Immature natural killer cell (primary cell): ENCODE measurements around the gene LRP8. TPM values are rescaled to one million over a fixed set of nuclear protein-coding genes. Genes with fewer than 3 reads are reported as not detected.

Experiments used
- DNase-seq, 3 donors: peaks; one replicate each; pipeline ENCODE4 v3.0.0; 2022; ENCODE audit warnings: mixed read lengths in 1 of 3
- H3K27ac Mint-ChIP-seq, 6 donors: one replicate each; pipeline ENCODE4 v1.8.0; 2020; ENCODE audit warnings: mixed read lengths in 6 of 6, mild to moderate bottlenecking in 5 of 6, inconsistent platforms in 4 of 6, moderate library complexity in 3 of 6
- H3K27me3 Mint-ChIP-seq, 3 donors: one replicate each; pipeline ENCODE4 v1.8.0; 2020 to 2021; ENCODE audit warnings: low read depth in 3 of 3, mild to moderate bottlenecking in 3 of 3, mixed read lengths in 3 of 3, moderate library complexity in 3 of 3, inconsistent platforms in 1 of 3
- H3K36me3 Mint-ChIP-seq, 3 donors: one replicate each; pipeline ENCODE4 v1.8.0; 2020; ENCODE audit warnings: mixed read lengths in 3 of 3, inconsistent platforms in 2 of 3, mild to moderate bottlenecking in 2 of 3
- H3K4me1 Mint-ChIP-seq, 2 donors: one replicate each; pipeline ENCODE4 v1.8.0; 2020; ENCODE audit warnings: inconsistent platforms in 2 of 2, mild to moderate bottlenecking in 2 of 2, mixed read lengths in 2 of 2, moderate library complexity in 1 of 2
- H3K4me3 Mint-ChIP-seq, 5 donors: one replicate each; pipeline ENCODE4 v1.8.0; 2020; ENCODE audit warnings: mild to moderate bottlenecking in 5 of 5, mixed read lengths in 5 of 5, inconsistent platforms in 3 of 5, moderate library complexity in 3 of 5
- H3K9me3 Mint-ChIP-seq, 6 donors: one replicate each; pipeline ENCODE4 v1.8.0; 2020; ENCODE audit warnings: mild to moderate bottlenecking in 6 of 6, mixed read lengths in 6 of 6, inconsistent platforms in 4 of 6, moderate library complexity in 3 of 6
- polyA plus RNA-seq, 3 donors: library from polyadenylated mRNA; unstranded; fragments of 300-500 nt; fragmentation: Illumina TruSeq; gene quantifications; one replicate each; pipeline ENCODE4 v1.2.3, GENCODE V29; 2021

The LRP8 gene
- polyA plus RNA-seq, 3 donors from 2014 or later, result 0.86 to 3.4 (median 1.1) TPM

DNA sequence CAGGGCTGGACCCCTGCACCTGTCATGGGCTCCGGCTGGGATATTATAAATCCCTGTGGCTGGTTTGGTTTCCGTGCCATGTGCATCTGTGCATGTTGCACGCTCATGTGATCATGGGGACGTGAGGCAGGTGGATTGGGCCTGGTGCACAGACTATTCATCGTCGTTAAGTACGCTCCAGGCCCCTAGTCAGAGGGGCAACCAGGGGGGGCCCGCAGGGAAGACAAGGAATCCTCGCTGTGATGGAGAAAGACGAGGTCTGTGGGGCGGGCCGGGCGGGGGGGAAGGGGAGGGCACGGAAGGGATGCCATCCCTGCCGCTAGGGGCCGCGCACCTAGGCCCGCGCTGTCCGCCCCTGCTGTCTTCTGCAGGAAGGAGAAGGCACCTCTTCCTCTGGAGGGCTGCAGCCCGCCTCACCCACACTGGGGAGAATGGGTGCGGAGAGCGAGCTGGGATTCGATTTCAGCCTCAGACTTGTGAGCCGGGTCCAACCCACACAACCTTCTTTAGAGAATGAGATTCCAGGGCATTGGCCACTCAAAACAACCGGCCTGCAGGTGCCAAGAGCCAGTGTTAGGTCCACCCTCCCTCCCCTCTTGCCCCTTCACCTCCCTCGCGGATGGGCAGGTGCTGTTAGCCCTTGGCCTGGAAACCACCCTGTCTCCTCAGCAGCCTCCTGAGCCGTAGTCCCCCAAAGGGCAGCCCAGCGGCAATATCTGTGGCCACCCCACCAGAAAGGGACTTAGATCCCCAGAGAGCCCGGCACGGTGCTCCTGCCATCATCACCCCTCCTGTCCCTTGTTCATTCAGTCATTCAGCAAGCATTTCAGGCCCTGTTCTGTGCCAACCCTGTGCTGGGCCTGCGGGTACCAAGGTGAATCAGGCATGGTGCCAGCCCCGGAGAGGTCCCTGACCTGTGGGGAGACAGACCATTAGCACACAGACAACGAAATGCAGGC is 950 bp upstream of the LRP8 start:
- H3K4me1 Mint-ChIP-seq, result peaks cover 20 to 23% of the 10 kb centered on the region in 2 donors
- H3K36me3 Mint-ChIP-seq, result peaks cover 0 to 3% (median 0%) of the 10 kb centered on the region in 3 donors
- peak overlapping the region; percentile 88 to 95 (median 93) for H3K4me3 Mint-ChIP-seq
- peaks cover 4 to 13% (median 7%) of the 10 kb centered on the region in 3 donors for H3K27me3 Mint-ChIP-seq
- peak overlapping the region in 3 of 6 donors; percentile 20 to 66 (median 30) for H3K27ac Mint-ChIP-seq
- DNase-seq, result no peak
- H3K9me3 Mint-ChIP-seq, result no peaks in the 10 kb centered on the region

- Mint-ChIP-seq H3K36me3 (peaks cover under 1 to 1% (median 1%) of the 10 kb centered on the region in 3 donors), H3K4me3 (peak overlapping the region; percentile 92 to 95 (median 92)), H3K4me1 (peaks cover 22 to 23% of the 10 kb centered on the region in 2 donors), H3K27me3 (peaks cover 5 to 13% (median 7%) of the 10 kb centered on the region in 3 donors), H3K9me3 (no peaks in the 10 kb centered on the region), H3K27ac (peak overlapping the region; percentile 69 to 87 (median 79))
- peak; percentile 50 to 60 (median 55) for DNase-seq
Measured at GRCh38 chr1:53327182-53327913, 522 bp downstream of the LRP8 start.

- H3K36me3 Mint-ChIP-seq, result peaks cover 0 to 4% (median 4%) of the 10 kb centered on the region in 3 donors
- peaks cover 23 to 27% of the 10 kb centered on the region in 2 donors for H3K4me1 Mint-ChIP-seq
- H3K27ac Mint-ChIP-seq, result peak overlapping the region; percentile 69 to 87 (median 79)
- H3K9me3 Mint-ChIP-seq, result no peaks in the 10 kb centered on the region
- H3K4me3 Mint-ChIP-seq, result peak overlapping the region; percentile 92 to 97 (median 93)
- peaks cover 5 to 13% (median 7%) of the 10 kb centered on the region in 3 donors for H3K27me3 Mint-ChIP-seq
- no peak for DNase-seq
Measured at GRCh38 chr1:53326598-53327181, 1.2 kb downstream of the LRP8 start.

DNA sequence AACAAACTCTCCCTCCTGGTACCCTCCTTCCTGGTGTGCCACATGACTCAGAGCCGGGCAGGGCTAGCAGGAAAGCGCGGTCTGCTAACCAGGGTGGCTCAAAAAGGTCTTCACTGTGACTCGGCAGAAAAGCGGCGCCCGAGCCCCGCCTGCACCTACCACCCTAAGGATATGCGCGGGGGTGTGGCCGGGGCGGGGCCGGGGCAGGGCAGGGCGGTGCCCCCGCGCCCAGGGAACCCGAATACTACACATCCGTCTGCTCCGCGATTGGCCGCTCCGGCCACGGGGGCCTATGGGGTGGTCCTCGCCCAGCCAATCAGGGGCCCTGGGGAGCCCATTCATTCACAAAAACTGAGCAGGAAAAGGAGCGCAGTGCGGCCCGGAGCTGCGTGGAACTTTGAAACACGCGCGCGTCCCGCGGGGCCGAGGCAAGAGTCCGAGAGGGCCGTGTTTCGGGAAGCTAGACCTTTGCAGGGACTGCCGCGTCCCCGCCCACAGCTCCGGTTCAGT is 1.7 kb downstream of the LRP8 start:
- DNase-seq, result peak; percentile 80 to 85 (median 84)
- Mint-ChIP-seq H3K9me3 (no peaks in the 10 kb centered on the region), H3K4me1 (peaks cover 23 to 27% of the 10 kb centered on the region in 2 donors), H3K4me3 (peak overlapping the region; percentile 92 to 97 (median 92)), H3K27ac (peak overlapping the region; percentile 78 to 92 (median 88)), H3K27me3 (peaks cover 5 to 13% (median 7%) of the 10 kb centered on the region in 3 donors), H3K36me3 (peaks cover 0 to 4% (median 4%) of the 10 kb centered on the region in 3 donors)

GRCh38 chr1:53325326-53326087 is 2.4 kb downstream of the LRP8 start:
- Mint-ChIP-seq H3K4me3 (peak overlapping the region; percentile 92 to 97 (median 92)), H3K27ac (peak overlapping the region; percentile 78 to 92 (median 88)), H3K36me3 (peaks cover 0 to 4% (median 4%) of the 10 kb centered on the region in 3 donors), H3K9me3 (no peaks in the 10 kb centered on the region), H3K4me1 (peaks cover 23 to 27% of the 10 kb centered on the region in 2 donors), H3K27me3 (peaks cover 5 to 13% (median 7%) of the 10 kb centered on the region in 3 donors)
- peak in 1 of 3 donors; percentile 5 for DNase-seq

GRCh38 chr1:53324728-53325297 is 3.1 kb downstream of the LRP8 start:
- Mint-ChIP-seq H3K36me3 (peaks cover 0 to 4% (median 4%) of the 10 kb centered on the region in 3 donors), H3K27me3 (peaks cover 5 to 13% (median 7%) of the 10 kb centered on the region in 3 donors), H3K9me3 (no peaks in the 10 kb centered on the region), H3K4me3 (peak overlapping the region in 4 of 5 donors; percentile 92 to 97 (median 92)), H3K4me1 (peaks cover 23 to 27% of the 10 kb centered on the region in 2 donors), H3K27ac (peak overlapping the region in 4 of 6 donors; percentile 55 to 80 (median 73))
- no peak for DNase-seq

GRCh38 chr1:53324321-53324720 is 3.5 kb downstream of the LRP8 start:
- H3K27ac Mint-ChIP-seq, result peak overlapping the region in 2 of 6 donors; percentile 53 to 65
- peaks cover 23 to 27% of the 10 kb centered on the region in 2 donors for H3K4me1 Mint-ChIP-seq
- H3K27me3 Mint-ChIP-seq, result peaks cover 6 to 13% (median 7%) of the 10 kb centered on the region in 3 donors
- H3K9me3 Mint-ChIP-seq, result no peaks in the 10 kb centered on the region
- DNase-seq, result no peak
- peak overlapping the region in 2 of 5 donors; percentile 3 to 19 for H3K4me3 Mint-ChIP-seq
- H3K36me3 Mint-ChIP-seq, result peaks cover 0 to 4% (median 4%) of the 10 kb centered on the region in 3 donors

GRCh38 chr1:53323316-53323715 is 4.6 kb downstream of the LRP8 start:
- DNase-seq, result no peak
- Mint-ChIP-seq H3K36me3 (peaks cover 0 to 4% (median 4%) of the 10 kb centered on the region in 3 donors), H3K27ac (peak overlapping the region in 1 of 6 donors; percentile 71), H3K4me1 (peaks cover 20 to 30% of the 10 kb centered on the region in 2 donors), H3K27me3 (peaks cover 6 to 11% (median 7%) of the 10 kb centered on the region in 3 donors), H3K4me3 (no peak overlapping the region), H3K9me3 (no peaks in the 10 kb centered on the region)

- Mint-ChIP-seq H3K4me3 (no peak overlapping the region), H3K27ac (peak overlapping the region in 2 of 6 donors; percentile 39 to 68)
Measured at GRCh38 chr1:53321776-53322602, 5.9 kb downstream of the LRP8 start.

DNA sequence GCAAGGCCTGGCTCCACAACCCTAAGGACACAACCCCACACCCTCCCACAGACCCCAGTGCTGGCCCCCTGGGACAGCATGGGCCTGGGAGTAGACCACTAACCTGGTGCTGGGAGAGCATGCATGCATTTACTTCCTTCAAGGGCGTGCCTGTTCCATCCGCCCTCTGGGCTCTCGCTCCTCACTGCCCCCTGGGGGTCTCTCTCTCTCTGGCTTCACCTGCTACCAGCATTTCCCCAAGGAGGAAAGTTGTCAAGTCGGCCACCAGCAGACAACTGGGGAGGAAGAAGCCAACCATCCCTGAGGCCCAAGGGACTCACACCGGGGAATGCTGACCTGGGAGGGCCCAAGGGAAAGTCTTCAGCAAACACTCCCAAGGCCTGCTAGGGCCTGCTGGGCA is 6.5 kb downstream of the LRP8 start:
- Mint-ChIP-seq H3K9me3 (no peaks in the 10 kb centered on the region), H3K36me3 (peaks cover 0 to 4% (median 4%) of the 10 kb centered on the region in 3 donors), H3K4me3 (no peak overlapping the region), H3K27me3 (peaks cover 5 to 7% (median 6%) of the 10 kb centered on the region in 3 donors), H3K27ac (no peak overlapping the region), H3K4me1 (peaks cover 15 to 31% of the 10 kb centered on the region in 2 donors)
- DNase-seq, result no peak

More at GRCh38 chr1:53321776-53322602, 5.9 kb downstream of the LRP8 start:
- peaks cover 6 to 7% (median 6%) of the 10 kb centered on the region in 3 donors for H3K27me3 Mint-ChIP-seq
- H3K36me3 Mint-ChIP-seq, result peaks cover 0 to 4% (median 4%) of the 10 kb centered on the region in 3 donors
- no peaks in the 10 kb centered on the region for H3K9me3 Mint-ChIP-seq
- peaks cover 16 to 33% of the 10 kb centered on the region in 2 donors for H3K4me1 Mint-ChIP-seq
- no peak for DNase-seq

DNA sequence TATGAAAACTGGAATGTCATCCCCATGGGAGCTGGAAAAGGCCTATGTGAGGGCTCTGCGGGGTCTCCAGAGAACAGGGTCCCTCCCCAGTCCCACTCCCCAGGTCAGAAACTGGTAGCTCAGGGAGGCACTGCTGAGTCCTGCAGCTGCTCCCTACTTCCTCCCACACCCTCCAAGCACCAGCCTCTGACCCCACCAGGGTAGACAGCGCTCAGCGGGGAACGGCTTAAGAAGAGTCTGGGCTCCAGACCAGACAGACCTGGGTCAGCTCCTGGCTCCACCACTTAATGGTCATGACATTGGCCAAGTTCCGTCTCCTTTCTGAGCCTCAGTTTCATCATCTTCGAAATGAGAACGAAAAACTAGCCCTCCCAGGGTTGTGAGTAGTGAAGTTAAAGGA is 7.2 kb downstream of the LRP8 start:
- peaks cover 0 to 4% (median 4%) of the 10 kb centered on the region in 3 donors for H3K36me3 Mint-ChIP-seq
- no peak for DNase-seq
- no peaks in the 10 kb centered on the region for H3K9me3 Mint-ChIP-seq
- H3K4me3 Mint-ChIP-seq, result no peak overlapping the region
- peaks cover 10 to 24% of the 10 kb centered on the region in 2 donors for H3K4me1 Mint-ChIP-seq
- H3K27me3 Mint-ChIP-seq, result peaks cover 0 to 6% (median 3%) of the 10 kb centered on the region in 3 donors
- H3K27ac Mint-ChIP-seq, result no peak overlapping the region
